ENCODE measurements around the gene NUBP2.
A peak's percentile ranks its signal among the peaks of the same experiment; 100 is the strongest.

NUBP2 gene

DNA sequence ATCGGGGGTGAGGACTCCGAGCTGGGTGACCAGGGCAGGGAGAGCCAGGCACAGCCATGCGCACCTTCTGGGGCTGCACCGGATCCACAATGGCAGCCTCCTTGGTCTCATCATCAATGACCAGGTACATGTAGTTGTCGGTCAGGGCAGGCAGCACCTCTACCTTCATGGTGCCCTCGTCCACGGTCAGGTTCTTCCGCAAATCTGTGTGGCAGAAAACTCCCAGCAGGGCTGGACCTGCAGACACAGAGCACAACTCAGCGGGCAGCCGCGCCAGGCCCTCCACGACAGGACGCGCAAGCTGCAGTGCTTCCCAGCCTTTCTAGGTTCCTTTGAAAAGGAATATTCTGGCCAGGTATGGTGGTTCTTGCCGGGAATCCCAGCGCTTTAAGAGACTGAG, 40.0 kb downstream of the NUBP2 start:
- no peak overlapping the region for H3K4me3 ChIP-seq (ENCODE audit: low read depth, low read length)

DNA sequence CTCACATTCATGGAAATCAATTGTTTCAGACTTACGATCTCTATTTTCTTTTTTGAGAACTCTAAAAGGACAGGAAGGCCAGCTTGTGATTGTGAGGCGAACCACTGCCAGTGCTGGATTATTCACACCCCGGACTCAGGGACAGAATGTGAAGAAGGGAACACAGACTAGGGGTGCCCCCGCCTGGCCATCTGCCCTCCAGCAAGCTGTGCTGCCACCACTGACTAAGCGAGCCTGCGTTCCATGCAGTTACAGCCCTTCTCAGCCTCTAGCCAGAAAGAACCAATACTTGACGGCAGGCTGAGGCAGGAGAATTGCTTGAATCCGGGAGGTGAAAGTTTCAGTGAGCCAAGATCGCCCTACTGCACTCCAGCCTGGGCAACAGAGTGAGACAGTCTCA, 41.1 kb downstream of the NUBP2 start:
- no peak overlapping the region for H3K4me3 ChIP-seq (ENCODE audit: low read depth, low read length)

DNA sequence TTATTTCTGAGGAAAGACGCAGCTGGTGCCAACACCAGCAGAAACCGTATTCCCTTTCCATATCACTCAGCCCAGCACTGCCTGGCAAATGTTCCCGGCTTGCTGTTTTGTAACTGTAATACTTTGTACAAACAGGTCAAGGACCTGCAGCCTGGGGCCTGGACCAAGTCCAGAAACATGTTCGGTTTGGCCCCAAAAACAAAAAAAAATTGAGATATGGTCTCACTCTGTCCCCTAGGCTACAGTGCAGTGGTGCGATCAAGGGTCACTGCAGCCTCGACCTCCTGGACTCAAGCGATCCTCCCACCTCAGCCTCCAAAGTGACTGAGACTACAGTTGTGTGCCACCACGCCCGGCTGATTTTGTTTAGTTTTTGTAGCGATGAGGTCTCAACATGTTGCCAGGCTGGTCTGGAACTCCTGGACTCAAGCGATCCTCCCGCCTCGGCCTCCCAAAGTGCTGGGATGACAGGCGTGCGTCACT, 42.7 kb downstream of the NUBP2 start:
- H3K4me3 ChIP-seq (ENCODE audit: low read depth, low read length) = peak overlapping the region; percentile 97

DNA sequence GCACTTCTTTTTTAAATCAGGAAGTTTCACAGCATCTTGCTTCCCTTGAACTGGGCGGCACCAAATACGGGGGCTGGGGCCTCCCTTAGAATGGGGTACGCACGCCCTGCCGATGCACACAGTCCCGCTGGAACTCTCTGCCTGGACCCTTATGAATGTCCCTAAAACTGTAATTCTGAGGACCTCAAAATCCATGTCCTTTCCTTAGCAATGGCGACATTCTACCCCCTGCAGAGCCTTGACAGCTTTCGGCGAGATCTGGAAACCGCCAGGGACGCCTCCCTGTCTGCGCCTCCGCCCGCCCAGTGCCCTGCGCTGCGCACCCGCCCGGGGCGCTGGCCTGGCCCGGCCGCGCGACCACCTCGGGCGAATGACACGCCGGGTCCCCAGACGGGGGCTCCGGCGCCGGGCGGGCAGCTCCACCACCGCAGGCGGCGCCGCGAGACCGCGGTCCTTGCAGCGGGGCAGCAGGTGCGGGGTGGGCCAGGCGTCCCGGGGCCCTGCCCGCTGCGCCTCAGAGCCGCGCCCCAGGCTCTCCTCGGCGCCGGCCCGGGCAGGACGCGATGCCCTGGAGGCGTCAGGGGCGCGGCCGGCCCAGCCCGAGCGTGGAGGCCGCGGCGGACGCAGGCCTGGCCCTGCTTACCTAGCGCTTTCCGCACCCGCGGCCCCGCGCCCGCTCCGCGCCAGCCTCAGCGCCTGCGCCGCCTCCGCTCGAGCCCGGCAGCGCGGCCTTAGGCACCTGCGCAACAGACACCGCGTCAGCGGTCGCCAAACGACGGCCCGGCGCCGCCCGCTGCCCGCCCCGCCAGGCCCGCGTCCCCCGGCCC, 43.3 kb downstream of the NUBP2 start:
- H3K4me3 ChIP-seq (ENCODE audit: low read depth, low read length) = peak overlapping the region; percentile 97

DNA sequence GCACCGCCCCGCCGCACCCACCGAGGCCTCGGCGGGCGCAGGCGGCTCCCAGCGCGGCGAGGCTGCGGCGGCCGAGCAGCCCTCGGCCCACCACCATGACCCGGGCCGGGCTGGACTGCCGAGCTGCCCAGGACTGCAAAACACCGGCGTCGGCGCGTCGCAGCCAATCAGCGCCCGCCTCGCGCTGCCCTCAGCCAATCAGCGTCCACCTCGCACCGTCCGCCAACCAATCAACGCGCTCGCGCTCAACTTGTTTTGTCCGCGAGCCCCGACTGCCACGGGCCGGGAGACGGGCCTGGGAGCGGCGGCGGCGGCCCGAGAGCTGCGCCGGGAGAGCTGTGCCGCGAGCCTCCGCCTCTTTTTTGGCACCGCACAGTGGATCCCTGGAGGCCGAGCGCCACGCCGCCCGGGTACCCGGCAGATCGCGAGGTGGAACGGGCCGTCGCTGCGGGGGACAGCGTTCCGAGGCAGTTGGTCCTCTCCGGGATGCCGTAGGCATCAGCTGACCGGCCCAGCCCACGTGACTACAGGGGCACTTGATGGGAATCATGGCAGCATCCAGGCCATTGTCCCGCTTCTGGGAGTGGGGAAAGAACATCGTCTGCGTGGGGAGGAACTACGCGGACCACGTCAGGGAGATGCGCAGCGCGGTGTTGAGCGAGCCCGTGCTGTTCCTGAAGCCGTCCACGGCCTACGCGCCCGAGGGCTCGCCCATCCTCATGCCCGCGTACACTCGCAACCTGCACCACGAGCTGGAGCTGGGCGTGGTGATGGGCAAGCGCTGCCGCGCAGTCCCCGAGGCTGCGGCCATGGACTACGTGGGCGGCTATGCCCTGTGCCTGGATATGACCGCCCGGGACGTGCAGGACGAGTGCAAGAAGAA, 44.2 kb downstream of the NUBP2 start, which contains the start of the genes FAHD1 and HAGH:
Gene FAHD1, plus strand, starts transcription at position 516 of the 883 bp plus-strand sequence. Its CDS starts 33 bp downstream, at position 549.
Gene HAGH, minus strand, starts transcription at position 135 of the 883 bp plus-strand sequence. Its CDS starts 38 bp downstream, at position 97.
- peak within 1 kb of the TSS; percentile 97 for H3K4me3 ChIP-seq (ENCODE audit: low read depth, low read length)

DNA sequence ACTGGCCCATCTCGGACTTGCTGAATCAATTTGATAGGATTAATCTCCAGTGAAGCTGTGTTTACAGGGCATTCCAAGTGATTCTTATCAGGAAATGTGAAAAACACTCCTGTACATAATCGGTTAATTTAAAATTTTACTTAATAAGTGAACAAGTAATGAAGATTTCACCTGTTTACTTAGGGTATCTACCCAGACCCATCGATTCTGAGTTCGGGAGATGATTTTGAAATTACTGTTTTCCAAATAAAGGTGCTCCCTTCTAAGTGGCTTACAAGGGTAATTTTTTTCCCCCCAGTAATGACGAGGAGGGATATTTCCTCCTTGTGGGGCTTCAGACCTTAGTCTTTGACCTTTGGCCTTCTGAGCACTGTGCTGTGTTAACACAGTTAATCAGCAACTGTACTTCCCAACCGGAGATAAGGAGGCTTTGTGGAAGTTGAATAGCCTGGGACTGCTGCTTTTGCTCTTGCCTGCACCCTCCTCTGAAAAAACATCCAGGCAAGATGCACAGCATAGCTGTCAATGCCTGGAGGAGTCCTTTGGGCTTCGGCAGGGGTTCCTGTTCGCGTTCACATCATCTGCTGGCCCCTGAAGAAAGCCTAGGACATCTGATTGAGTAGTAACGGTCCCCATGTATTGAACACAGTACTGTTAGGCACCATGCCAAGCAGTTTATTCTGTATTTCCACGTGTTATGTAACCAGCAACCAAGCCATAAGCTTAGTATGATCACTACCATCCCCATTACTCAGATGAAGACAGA, 46.1 kb downstream of the NUBP2 start:
- no peak overlapping the region for H3K4me3 ChIP-seq (ENCODE audit: low read depth, low read length)

DNA sequence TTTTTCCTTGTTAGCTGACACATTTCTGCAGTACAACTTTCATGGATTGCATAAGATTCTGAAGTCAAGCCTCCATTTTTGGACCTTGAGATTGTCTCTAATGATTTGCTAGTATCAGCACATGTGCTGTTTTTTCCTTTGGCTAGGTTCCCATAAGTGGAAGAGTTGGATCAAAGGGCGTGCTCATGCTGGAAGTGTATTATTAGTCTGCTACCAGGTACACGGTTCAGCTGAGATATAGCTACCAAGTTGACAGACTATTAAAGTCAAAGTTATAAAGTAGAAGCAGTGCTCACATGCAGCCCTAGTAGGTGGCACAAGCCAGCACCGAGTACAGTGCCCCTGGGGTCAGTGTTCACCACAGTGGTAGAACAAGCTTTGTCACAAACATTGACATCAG, 47.5 kb downstream of the NUBP2 start:
- no peak overlapping the region for H3K4me3 ChIP-seq (ENCODE audit: low read depth, low read length)

DNA sequence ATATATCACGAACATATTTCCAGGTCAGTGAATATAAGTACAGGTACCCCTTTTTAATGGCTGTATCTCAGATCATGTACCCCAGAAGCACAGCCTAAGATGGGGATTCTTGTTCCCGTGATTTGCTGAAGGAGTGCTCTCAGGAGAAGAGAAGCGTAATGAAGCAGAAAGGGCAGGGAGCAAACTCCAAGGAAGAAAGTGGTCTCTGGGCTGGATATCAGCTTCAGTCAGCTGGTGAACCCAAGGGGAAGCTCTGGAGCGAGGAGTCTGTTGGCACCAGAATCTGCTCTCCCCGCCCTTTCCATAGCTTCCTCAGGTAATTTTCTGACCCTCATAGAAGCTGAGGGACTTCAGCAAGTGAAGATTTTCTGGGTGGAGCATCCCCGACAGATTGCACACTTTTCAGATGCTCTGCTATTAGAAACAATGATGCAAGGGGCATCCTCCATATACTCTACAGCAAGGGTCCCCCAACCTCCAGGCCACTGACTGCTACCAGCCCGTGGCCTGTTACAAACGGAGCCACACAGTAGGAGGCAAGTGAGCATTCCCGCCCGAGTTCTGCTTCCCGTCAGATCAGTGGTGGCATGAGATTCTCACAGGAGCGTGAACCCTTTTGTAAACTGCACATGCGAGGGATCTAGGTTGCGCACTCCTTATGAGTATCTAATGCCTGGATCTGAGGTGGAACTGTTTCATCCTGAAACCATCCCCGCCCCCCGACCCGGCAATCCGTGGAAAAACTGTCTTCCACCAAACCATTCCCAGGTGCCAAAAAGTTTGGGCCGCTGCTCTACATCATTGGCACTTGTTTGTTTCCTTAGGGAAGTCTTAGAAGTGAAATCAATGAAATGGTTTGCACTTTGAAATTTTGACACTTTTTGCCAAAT, 48.7 kb downstream of the NUBP2 start:
- no peak overlapping the region for H3K4me3 ChIP-seq (ENCODE audit: low read depth, low read length)

DNA sequence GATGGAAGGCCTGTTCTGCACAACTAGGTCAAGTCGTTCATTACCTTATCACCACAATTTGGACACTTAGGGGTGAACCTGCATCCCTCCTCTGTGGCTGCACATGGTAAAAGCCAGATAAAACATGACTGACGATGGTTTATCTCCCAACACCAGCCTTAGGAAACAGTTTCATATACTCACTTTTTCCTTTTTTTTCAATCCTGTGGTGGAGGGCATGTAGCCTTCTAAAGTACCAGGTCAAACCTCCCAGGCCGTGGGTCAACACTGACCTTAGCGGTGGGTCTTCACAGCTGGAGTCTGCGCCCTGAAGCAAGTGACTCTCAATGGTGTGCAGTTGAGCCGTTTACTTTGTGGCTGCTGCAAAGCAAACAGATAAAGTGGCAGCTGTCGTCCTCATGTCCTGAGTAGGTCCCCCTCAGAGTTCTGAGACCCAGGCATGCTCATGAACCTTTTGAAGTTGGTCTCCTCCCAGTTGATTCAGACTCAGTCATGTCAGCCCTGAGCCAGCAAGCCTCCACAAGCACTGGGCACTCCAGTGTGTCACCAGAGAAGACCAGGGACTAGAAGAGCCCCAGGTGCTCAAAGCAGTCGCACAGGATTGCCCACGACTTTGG, 50.2 kb downstream of the NUBP2 start:
- no peak overlapping the region for H3K4me3 ChIP-seq (ENCODE audit: low read depth, low read length)

DNA sequence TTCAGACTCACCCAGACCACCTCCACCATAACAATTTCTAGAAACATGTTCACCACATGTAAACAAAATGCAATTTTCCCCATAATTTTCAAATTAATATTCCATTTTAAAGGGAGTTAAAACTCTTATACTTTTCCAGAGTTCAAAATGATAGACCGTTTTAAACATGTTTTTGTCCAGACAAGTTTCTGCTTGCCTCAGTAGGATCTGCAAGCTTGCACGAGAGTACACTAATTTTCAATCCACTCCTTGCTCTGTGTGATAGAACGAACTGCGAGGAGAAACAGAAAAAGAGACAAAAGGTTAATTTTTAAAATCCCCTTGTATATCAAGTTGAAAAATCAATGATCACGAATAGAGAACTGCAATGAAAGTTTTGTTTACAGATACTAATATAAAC, 51.3 kb downstream of the NUBP2 start:
- no peak overlapping the region for H3K4me3 ChIP-seq (ENCODE audit: low read depth, low read length)
